Mesenchymal stem cell (in vitro differentiated cells and primary cell): ENCODE measurements around the gene PRR35.
A peak's percentile ranks its signal among the peaks of the same experiment; 100 is the strongest.

Experiments used
- DNase-seq: peaks from one replicate; pipeline ENCODE4 v3.0.0-alpha.2; 2013
- H2AFZ ChIP-seq: one replicate; pipeline ENCODE4 v1.6.1; 2013; ENCODE audit warnings: low read depth, mild to moderate bottlenecking, control low read depth, inconsistent platforms, low read length, moderate library complexity
- H2AK5ac ChIP-seq: 2 replicates; pipeline ENCODE4 v1.6.1; 2013; ENCODE audit warnings: low read length, moderate library complexity, mild to moderate bottlenecking, inconsistent platforms; ENCODE audit not compliant: severe bottlenecking
- H2BK120ac ChIP-seq: one replicate; pipeline ENCODE4 v1.6.1; 2013; ENCODE audit warnings: low read depth, mild to moderate bottlenecking, inconsistent platforms, low read length, moderate library complexity
- H2BK12ac ChIP-seq, 2 experiments: one replicate each; pipeline ENCODE4 v1.6.1; 2013; ENCODE audit warnings: inconsistent platforms in 2 of 2, low read length in 2 of 2, mild to moderate bottlenecking in 2 of 2, moderate library complexity in 2 of 2, control low read depth in 1 of 2
- H2BK15ac ChIP-seq: one replicate; pipeline ENCODE4 v1.6.1; 2013; ENCODE audit warnings: mild to moderate bottlenecking, low read depth, inconsistent platforms; ENCODE audit not compliant: poor library complexity, severe bottlenecking
- H2BK5ac ChIP-seq: 2 replicates; pipeline ENCODE4 v1.6.1; 2013; ENCODE audit warnings: low read depth, mild to moderate bottlenecking, low read length, control low read depth, inconsistent platforms; ENCODE audit not compliant: poor library complexity, severe bottlenecking
- H3K14ac ChIP-seq, 2 experiments: one replicate each; pipeline ENCODE4 v1.6.1; 2013; ENCODE audit warnings: inconsistent platforms in 2 of 2, low read length in 2 of 2, control low read depth in 1 of 2, mild to moderate bottlenecking in 1 of 2, moderate library complexity in 1 of 2
- H3K18ac ChIP-seq, 2 experiments: one replicate each; pipeline ENCODE4 v1.6.1; 2013; ENCODE audit warnings: inconsistent platforms in 2 of 2, low read length in 2 of 2, control low read depth in 1 of 2, low read depth in 1 of 2, mild to moderate bottlenecking in 1 of 2
- H3K23ac ChIP-seq, 2 experiments: one replicate each; pipeline ENCODE4 v1.6.1; 2013; ENCODE audit warnings: inconsistent platforms in 2 of 2, low read length in 2 of 2, mild to moderate bottlenecking in 2 of 2, moderate library complexity in 2 of 2, control low read depth in 1 of 2
- H3K27ac ChIP-seq: 2 replicates; pipeline ENCODE4 v1.5.1; 2013; ENCODE audit warnings: mild to moderate bottlenecking, moderate library complexity, low read length, control low read depth, inconsistent platforms; ENCODE audit not compliant: poor library complexity, severe bottlenecking
- H3K27me3 ChIP-seq, 2 experiments: 2 replicates each; pipeline versions ENCODE4 v1.6.1 to v1.7.0; 2013; ENCODE audit warnings: low read length in 2 of 2, mild to moderate bottlenecking in 2 of 2, moderate library complexity in 2 of 2, control low read depth in 1 of 2, inconsistent platforms in 1 of 2; ENCODE audit not compliant: control insufficient read depth in 1 of 2, insufficient read depth in 1 of 2
- H3K36me3 ChIP-seq, 2 experiments: 2 replicates each; pipeline versions ENCODE4 v1.6.1 to v1.7.0; 2013; ENCODE audit warnings: low read length in 2 of 2, control low read depth in 1 of 2, inconsistent platforms in 1 of 2, low read depth in 1 of 2, mild to moderate bottlenecking in 1 of 2; ENCODE audit not compliant: insufficient read depth in 2 of 2, control insufficient read depth in 1 of 2
- H3K4ac ChIP-seq, 2 experiments: one replicate each; pipeline ENCODE4 v1.6.1; 2013; ENCODE audit warnings: inconsistent platforms in 2 of 2, low read length in 2 of 2, mild to moderate bottlenecking in 2 of 2, moderate library complexity in 2 of 2, control low read depth in 1 of 2, low read depth in 1 of 2
- H3K4me1 ChIP-seq: 2 replicates; pipeline ENCODE4 v1.6.1; 2013; ENCODE audit warnings: low read depth, low read length, control low read depth; ENCODE audit not compliant: control insufficient read depth, insufficient read depth
- H3K4me2 ChIP-seq: 2 replicates; pipeline ENCODE4 v1.6.1; 2013; ENCODE audit warnings: low read length, mild to moderate bottlenecking, inconsistent platforms; ENCODE audit not compliant: poor library complexity, severe bottlenecking
- H3K4me3 ChIP-seq, 2 experiments: 2 replicates each; pipeline versions ENCODE4 v1.5.1 to v1.7.0; 2013; ENCODE audit warnings: low read length in 2 of 2, mild to moderate bottlenecking in 2 of 2, control low read depth in 1 of 2, low read depth in 1 of 2; ENCODE audit not compliant: insufficient read depth in 1 of 2
- H3K79me1 ChIP-seq: replicated peaks from 2 replicates; pipeline ENCODE4 v1.6.1; 2013; ENCODE audit warnings: mild to moderate bottlenecking, control low read depth, low read length, inconsistent platforms; ENCODE audit not compliant: poor library complexity, severe bottlenecking
- H3K9ac ChIP-seq: 2 replicates; pipeline ENCODE4 v1.7.0; 2013; ENCODE audit warnings: mild to moderate bottlenecking, low read length, moderate library complexity
- H3K9me3 ChIP-seq: 2 replicates; pipeline ENCODE4 v1.7.0; 2013; ENCODE audit warnings: mild to moderate bottlenecking, low read length; ENCODE audit not compliant: control insufficient read depth
- H4K8ac ChIP-seq: one replicate; pipeline ENCODE4 v1.6.1; 2013; ENCODE audit warnings: inconsistent platforms, mild to moderate bottlenecking, low read length, moderate library complexity
- H4K91ac ChIP-seq: one replicate; pipeline ENCODE4 v1.6.1; 2013; ENCODE audit warnings: mild to moderate bottlenecking, low read length, inconsistent platforms
- WGBS: methylation state at CpG from one replicate; pipeline ENCODE4 v1.1.7; 2013; ENCODE audit warnings: mixed read lengths; 5-methylcytosine and 5-hydroxymethylcytosine counted together

The PRR35 gene

GRCh38 chr16:574021-574760 lies 14.0 kb downstream of the PRR35 start:
- Histone ChIP-seq H3K18ac (no peak overlapping the region), H2BK5ac (no peak overlapping the region), H3K9ac (no peak overlapping the region), H2BK120ac (no peak overlapping the region), H3K4me2 (no peak overlapping the region), H3K27ac (no peak overlapping the region), H2AK5ac (no peak overlapping the region), H2BK15ac (no peak overlapping the region), H3K9me3 (no peaks in the 10 kb centered on the region), H3K79me1 (peaks cover 38% of the 10 kb centered on the region), H3K23ac (no peak overlapping the region), H4K91ac (no peak overlapping the region), H3K36me3 (peaks cover 21 to 62% of the 10 kb centered on the region in 2 experiments), H3K4me1 (peaks cover 39% of the 10 kb centered on the region), H3K4ac (no peak overlapping the region), H4K8ac (no peak overlapping the region), H2AFZ (no peak overlapping the region), H3K4me3 (no peak overlapping the region), H2BK12ac (no peak overlapping the region), H3K27me3 (no peaks in the 10 kb centered on the region), H3K14ac (no peak overlapping the region)
- no peak for DNase-seq
- WGBS, result 98% methylated on average over 46 of the region's 46 CpGs

DNA sequence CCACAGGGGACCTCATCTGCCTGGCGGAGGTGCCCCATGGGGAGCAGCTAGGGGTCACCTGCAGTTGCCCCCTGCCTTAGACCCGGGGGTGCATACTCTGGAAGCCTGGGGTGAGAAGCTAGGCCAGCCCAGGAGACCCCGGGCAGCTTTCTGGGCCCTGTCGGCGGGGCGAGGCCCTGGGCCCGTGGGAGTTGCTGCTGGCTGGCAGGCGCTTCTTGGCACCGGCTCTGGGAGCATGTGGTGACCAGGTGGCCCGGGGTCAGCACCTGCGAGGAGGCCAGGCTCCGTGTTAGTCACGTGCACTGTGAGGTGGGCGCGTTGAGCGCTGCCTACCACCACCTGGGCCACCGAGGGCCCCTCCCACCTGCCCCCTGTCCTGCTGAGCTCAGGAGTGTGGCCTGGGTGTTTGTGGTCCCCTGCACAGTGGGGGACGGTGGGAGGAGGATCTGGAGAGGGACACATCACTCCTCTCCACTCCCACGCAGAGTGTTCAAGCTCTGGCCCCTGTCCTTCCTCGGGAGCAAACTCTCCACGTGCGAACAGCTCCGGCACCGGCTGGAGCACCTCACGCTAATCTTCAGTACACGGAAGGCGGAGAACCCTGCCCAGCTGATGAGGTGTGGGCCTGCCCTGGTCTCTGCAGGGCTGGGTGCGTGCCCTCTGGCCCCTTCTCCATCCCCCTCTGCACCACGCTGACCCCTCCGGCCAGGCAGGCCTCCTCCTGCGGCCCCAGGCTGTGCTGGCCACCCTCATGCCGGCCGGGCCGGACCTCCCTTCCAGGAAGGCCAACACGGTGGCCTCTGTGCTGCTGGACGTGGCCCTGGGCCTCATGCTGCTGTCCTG lies 15.4 kb downstream of the PRR35 start:
- no peak overlapping the region for H3K9ac ChIP-seq
- no peak overlapping the region for H2AK5ac ChIP-seq
- H2BK5ac ChIP-seq, result no peak overlapping the region
- no peak overlapping the region for H3K18ac ChIP-seq
- no peak for DNase-seq
- peaks cover 36% of the 10 kb centered on the region for H3K4me1 ChIP-seq
- peak overlapping the region; percentile 22 for H4K8ac ChIP-seq
- H3K4ac ChIP-seq, result no peak overlapping the region
- H3K36me3 ChIP-seq, result peaks cover 22 to 72% of the 10 kb centered on the region in 2 experiments
- no peaks in the 10 kb centered on the region for H3K27me3 ChIP-seq
- H2AFZ ChIP-seq, result no peak overlapping the region
- no peak overlapping the region for H3K4me2 ChIP-seq
- WGBS, result 96% methylated on average over 34 of the region's 36 CpGs
- H4K91ac ChIP-seq, result peak overlapping the region; percentile 52
- no peak overlapping the region for H2BK120ac ChIP-seq
- H3K79me1 ChIP-seq, result peaks cover 38% of the 10 kb centered on the region
- H3K23ac ChIP-seq, result peak overlapping the region in 1 of 2 experiments; percentile 17
- H3K27ac ChIP-seq, result no peak overlapping the region
- H3K9me3 ChIP-seq, result no peaks in the 10 kb centered on the region
- no peak overlapping the region for H2BK15ac ChIP-seq
- no peak overlapping the region for H2BK12ac ChIP-seq
- no peak overlapping the region for H3K4me3 ChIP-seq
- no peak overlapping the region for H3K14ac ChIP-seq

DNA sequence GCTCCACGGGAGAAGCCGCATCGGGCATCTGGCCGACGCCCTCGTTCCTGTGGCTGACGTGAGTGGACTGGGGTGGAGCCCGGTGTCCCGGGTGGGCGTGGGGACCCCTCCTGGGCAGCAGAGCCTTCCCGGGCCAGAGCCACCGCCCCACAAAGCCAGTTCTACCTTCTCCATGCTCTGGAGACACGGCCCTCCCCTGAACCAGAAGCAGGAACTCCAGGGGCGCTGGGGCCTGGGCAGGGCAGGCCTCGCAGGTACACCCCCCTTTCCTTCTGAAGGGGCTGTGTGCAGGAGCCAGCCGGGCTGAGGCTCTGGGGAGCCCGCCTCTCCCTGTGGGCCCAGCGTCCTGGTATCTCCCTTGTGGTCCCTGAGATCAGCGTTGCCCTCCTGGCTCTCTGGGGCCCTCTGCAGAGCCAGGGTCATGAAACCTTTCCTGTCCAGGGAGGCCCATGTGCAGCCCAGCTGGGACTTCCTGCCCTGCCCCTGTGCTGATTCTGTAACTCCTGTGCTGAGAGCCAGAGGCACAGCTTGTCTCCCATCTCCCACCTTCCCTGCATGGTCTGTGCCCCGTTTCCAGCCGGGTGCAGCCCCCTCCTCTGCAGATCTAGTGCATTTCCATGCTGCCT lies 16.1 kb downstream of the PRR35 start:
- H2AFZ ChIP-seq, result no peak overlapping the region
- no peak overlapping the region for H2BK15ac ChIP-seq
- no peak overlapping the region for H3K9ac ChIP-seq
- H3K9me3 ChIP-seq, result no peaks in the 10 kb centered on the region
- H3K36me3 ChIP-seq, result peaks cover 26 to 79% of the 10 kb centered on the region in 2 experiments
- no peak overlapping the region for H2BK12ac ChIP-seq
- no peak overlapping the region for H3K4me3 ChIP-seq
- H3K18ac ChIP-seq, result no peak overlapping the region
- DNase-seq, result no peak
- H3K4me1 ChIP-seq, result peaks cover 28% of the 10 kb centered on the region
- no peak overlapping the region for H2BK5ac ChIP-seq
- H2AK5ac ChIP-seq, result no peak overlapping the region
- no peak overlapping the region for H3K23ac ChIP-seq
- H4K91ac ChIP-seq, result peak overlapping the region; percentile 52
- WGBS, result 85% methylated on average over 21 of the region's 21 CpGs
- no peak overlapping the region for H3K4me2 ChIP-seq
- H2BK120ac ChIP-seq, result no peak overlapping the region
- no peak overlapping the region for H3K27ac ChIP-seq
- peak overlapping the region; percentile 22 for H4K8ac ChIP-seq
- H3K27me3 ChIP-seq, result no peaks in the 10 kb centered on the region
- peak overlapping the region in 1 of 2 experiments; percentile 93 for H3K14ac ChIP-seq
- peaks cover 38% of the 10 kb centered on the region for H3K79me1 ChIP-seq
- H3K4ac ChIP-seq, result no peak overlapping the region

DNA sequence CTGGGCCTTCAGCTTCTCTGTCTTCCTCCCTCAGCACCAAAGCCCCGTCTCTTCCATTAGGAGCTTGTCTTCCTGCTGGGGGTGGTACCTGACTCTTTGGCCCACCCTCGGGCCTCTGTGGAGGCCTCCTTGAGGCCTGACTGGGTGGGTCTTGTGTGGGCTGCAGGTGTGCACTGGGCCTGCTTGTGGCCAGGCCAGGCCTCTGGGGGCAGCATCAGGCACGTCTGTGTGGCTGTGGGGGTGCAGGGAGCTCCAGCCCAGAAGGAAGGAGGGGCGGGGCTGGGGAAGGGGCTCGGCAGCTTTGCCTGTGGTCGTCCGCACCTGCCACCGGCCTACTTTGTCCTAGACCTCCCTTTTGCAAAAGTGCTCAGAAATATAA lies 16.6 kb downstream of the PRR35 start:
- H3K9me3 ChIP-seq, result no peaks in the 10 kb centered on the region
- no peak overlapping the region for H2AK5ac ChIP-seq
- no peak overlapping the region for H2BK120ac ChIP-seq
- H3K4me3 ChIP-seq, result no peak overlapping the region
- no peak overlapping the region for H3K4me2 ChIP-seq
- DNase-seq, result no peak
- peak overlapping the region in 1 of 2 experiments; percentile 93 for H3K14ac ChIP-seq
- WGBS, result 41% methylated on average over 3 of the region's 8 CpGs
- H2BK12ac ChIP-seq, result no peak overlapping the region
- H3K18ac ChIP-seq, result no peak overlapping the region
- H3K27ac ChIP-seq, result no peak overlapping the region
- H3K27me3 ChIP-seq, result no peaks in the 10 kb centered on the region
- no peak overlapping the region for H2BK15ac ChIP-seq
- no peak overlapping the region for H4K8ac ChIP-seq
- H2BK5ac ChIP-seq, result no peak overlapping the region
- no peak overlapping the region for H4K91ac ChIP-seq
- H2AFZ ChIP-seq, result no peak overlapping the region
- H3K4me1 ChIP-seq, result peaks cover 28% of the 10 kb centered on the region
- H3K9ac ChIP-seq, result no peak overlapping the region
- no peak overlapping the region for H3K4ac ChIP-seq
- H3K23ac ChIP-seq, result no peak overlapping the region
- H3K79me1 ChIP-seq, result peaks cover 38% of the 10 kb centered on the region
- H3K36me3 ChIP-seq, result peaks cover 26 to 80% of the 10 kb centered on the region in 2 experiments
